GM19351 (cell line): Measurements from ENCODE around the gene SSNA1.

Experiments used
- ATAC-seq: cut with Tn5 transposase; IDR thresholded peaks from one replicate; pipeline ENCODE4 v1.9.1; 2021; ENCODE audit warnings: mild to moderate bottlenecking, moderate library complexity; ENCODE audit not compliant: unreplicated experiment

The SSNA1 gene

DNA sequence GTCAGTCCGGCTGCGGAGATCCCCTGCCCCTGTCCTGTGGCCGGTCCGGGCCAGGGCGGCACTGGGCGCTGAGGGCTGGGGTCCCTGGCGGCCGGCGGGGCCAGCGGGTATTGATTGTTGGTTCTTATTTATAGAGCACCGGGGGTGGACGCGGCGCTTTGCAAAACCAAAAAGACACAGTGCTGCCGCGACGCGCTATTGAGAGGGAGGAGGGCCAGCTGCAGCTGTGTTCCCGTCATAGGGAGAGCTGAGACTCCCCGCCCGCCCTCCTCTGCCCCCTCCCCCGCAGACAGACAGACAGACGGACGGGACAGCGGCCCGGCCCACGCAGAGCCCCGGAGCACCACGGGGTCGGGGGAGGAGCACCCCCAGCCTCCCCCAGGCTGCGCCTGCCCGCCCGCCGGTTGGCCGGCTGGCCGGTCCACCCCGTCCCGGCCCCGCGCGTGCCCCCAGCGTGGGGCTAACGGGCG lies 21.2 kb upstream of the SSNA1 start:
- no peak for ATAC-seq

DNA sequence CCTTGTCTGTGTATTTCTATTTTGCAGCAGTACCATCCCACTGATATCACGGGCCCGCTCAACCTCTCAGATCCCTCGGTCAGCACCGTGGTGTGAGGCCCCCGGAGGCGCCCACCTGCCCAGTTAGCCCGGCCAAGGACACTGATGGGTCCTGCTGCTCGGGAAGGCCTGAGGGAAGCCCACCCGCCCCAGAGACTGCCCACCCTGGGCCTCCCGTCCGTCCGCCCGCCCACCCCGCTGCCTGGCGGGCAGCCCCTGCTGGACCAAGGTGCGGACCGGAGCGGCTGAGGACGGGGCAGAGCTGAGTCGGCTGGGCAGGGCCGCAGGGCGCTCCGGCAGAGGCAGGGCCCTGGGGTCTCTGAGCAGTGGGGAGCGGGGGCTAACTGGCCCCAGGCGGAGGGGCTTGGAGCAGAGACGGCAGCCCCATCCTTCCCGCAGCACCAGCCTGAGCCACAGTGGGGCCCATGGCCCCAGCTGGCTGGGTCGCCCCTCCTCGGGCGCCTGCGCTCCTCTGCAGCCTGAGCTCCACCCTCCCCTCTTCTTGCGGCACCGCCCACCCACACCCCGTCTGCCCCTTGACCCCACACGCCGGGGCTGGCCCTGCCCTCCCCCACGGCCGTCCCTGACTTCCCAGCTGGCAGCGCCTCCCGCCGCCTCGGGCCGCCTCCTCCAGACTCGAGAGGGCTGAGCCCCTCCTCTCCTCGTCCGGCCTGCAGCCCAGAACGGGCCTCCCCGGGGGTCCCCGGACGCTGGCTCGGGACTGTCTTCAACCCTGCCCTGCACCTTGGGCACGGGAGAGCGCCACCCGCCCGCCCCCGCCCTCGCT lies 20.5 kb upstream of the SSNA1 start:
- no peak for ATAC-seq

DNA sequence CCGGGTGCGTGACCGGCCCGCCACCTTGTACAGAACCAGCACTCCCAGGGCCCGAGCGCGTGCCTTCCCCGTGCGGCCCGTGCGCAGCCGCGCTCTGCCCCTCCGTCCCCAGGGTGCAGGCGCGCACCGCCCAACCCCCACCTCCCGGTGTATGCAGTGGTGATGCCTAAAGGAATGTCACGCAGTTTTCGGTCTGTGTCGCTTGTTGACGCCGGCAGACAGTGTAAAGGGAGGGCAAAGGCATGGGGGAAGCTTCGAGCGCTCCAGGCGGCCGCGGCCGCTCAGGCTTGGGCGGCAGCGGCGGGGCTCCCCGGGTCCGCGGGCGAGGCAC lies 19.9 kb upstream of the SSNA1 start:
- no peak for ATAC-seq

DNA sequence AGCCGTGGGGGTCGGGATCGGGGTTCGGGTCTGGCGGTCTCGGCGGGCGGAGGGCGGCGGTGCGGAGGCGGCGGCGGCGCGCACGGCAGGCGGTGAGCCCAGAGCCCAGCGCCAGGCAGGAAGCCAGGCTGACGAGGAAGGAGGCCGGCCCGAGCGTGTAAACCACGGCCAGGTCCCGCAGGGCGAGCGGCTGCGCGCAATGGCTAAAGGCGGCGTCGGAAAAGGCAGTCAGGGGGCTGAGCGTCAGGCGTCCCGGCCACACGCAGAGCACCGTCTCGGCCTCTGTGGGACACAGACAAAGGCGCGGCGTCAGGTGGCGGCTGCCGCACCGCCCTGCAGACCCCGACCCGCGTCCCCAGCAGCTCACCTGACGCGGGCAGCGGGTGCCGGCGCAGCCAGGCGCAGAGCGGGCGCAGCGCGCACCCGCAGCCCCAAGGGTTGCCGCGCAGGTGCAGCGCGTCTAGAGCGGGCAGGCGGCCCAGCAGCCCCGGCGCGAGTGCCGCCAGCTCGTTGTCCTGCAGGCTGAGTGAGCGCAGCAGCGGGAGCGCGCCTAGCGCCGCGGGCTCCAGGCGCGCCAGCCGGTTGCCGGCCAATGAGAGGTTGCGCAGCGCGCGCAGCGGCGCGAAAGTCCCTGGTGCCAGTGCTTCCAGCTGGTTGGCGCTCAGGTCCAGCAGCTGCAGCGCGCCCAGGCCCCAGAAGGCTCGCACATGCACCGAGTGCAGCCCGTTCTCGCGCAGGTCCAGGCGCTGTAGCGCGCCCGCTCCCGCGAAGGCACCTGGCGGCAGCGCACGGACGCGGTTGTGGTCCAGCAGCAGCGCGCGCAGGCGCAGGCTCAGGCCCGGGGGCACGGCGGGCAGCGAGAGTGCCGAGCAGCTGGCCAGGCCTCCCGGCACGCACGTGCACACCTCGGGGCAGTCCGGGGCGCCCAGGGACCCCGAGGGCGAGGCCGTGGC lies 19.3 kb upstream of the SSNA1 start:
- ATAC-seq: no peak

- ATAC-seq: no peak
These were observed 18.5 kb upstream of the SSNA1 start, which contains the start of gene LRRC26 for GRCh38 chr9:137169896-137170358. Gene LRRC26 (minus strand): TSS chr9:137170051. CDS start chr9:137169943, 108 bp downstream.

DNA sequence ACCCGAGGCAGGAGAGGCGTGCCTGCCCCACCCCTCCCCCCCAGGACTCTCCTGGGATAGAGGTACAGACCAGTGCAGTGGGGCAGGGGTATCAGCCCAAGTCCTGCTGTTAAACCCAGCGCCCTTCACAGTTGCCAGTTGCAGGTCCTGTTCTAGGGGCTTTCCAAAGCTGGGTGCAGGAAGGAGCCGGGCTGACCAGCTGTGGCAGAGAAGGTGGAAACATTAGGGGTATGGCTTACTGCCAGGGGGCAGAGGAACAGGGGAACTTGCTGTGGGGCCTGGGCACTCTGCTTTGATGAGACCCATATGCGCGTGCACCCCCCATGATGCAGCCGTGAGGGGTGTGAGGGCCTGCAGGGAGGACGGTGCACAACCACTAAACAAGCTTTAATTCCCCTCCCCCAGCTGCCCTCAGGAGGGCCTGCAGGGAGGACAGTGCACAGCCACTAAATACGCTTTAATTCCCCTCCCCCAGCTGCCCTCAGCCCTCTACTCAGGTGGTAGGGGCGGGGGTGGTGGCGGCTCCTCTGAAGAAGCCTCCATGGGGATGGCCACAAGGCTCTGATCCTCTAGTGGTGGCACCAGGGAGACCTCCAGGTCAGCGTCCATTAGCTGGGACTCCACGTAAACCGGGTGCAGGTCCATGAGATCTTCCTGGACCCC lies 17.9 kb upstream of the SSNA1 start:
- ATAC-seq: no peak

- no peak for ATAC-seq
These were observed 17.2 kb upstream of the SSNA1 start for GRCh38 chr9:137171149-137171900.

GRCh38 chr9:137172901-137173795 lies 15.3 kb upstream of the SSNA1 start:
- no peak for ATAC-seq

DNA sequence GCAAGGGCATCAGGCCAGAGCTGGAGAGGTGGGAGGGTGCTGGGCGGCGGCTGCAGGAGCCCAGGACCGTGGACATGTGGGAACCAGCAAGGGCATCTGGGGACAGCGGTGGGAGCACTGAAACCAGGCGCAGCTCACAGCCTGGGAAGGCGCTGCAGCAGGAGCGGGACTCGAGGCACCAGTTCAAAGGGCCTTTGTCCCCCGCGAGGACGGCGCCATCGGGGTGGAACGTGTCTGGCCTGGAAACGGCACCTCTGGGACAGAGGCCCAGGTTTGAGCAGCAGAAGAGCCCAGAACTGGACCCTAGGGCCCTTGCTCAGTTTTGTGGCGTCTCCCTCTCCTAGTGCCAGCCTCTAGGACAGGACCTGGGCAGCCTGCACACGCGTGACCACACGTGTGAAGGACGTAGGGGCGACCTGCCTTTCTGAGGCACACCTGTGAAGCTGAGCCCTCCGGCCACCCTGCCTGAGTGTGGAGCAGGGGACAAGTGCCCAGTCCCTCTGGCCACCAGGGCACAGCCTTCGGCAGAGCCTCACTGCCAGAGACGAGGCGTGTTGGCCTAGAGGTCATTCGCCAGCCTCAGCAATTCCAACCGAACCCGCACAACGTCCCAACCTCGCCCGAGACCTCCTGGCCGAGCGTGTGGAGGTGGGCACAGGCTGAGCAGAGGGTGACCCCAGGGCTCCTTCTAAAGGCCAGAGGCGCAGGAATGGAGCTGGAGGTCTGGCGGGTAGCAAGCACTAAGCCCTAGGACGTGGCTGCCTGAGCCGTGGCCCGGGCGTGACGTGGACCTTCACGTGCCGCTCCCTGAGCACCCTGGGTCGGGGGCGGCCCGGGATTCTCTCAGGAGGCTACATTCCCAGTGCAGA lies 14.4 kb upstream of the SSNA1 start:
- ATAC-seq: no peak

GRCh38 chr9:137174722-137175293 lies 13.7 kb upstream of the SSNA1 start:
- no peak for ATAC-seq

GRCh38 chr9:137175345-137175961 lies 13.0 kb upstream of the SSNA1 start:
- no peak for ATAC-seq

DNA sequence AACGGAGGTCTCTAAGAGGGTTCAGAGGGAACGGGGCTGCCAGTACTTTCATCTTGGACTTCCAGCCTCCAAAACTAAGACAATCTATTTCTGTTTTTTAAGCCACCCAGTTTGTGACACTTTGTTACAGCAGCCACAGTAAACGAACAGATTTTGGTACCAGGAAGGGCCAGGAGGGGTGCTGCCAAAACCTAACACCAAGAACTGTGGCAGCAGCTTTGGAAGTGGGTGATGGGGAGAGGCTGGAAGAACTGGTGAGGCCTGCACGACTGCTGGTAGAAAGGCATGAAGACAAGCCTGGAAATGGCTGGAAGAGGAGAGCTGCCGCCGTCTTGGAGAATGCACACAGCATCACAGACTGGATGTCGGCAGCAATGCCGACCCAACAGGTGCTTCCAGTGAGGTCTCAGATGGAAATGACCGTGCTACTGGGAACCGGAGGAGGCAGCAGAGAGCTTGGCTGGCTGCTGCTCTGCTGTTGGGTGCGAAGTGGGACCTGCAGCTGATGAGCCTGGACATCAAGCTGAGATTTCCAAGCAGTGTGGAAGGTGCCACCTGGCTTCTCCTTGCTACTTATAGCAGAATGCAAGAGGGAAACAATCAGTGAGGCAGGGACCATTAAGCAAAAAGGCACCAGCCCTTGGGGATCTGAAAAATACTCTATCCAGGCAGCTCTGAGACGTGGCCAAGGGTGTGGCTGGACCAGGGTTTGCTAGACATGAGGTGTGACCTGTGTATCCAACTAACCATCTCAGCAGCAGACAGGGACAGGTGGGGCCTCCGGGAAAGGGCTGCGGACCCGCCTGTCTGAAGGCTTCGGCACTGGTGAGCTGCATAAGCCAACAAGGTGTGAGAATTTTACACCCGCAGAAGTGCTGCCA lies 11.9 kb upstream of the SSNA1 start:
- no peak for ATAC-seq

GRCh38 chr9:137178201-137178938 lies 10.1 kb upstream of the SSNA1 start:
- no peak for ATAC-seq

DNA sequence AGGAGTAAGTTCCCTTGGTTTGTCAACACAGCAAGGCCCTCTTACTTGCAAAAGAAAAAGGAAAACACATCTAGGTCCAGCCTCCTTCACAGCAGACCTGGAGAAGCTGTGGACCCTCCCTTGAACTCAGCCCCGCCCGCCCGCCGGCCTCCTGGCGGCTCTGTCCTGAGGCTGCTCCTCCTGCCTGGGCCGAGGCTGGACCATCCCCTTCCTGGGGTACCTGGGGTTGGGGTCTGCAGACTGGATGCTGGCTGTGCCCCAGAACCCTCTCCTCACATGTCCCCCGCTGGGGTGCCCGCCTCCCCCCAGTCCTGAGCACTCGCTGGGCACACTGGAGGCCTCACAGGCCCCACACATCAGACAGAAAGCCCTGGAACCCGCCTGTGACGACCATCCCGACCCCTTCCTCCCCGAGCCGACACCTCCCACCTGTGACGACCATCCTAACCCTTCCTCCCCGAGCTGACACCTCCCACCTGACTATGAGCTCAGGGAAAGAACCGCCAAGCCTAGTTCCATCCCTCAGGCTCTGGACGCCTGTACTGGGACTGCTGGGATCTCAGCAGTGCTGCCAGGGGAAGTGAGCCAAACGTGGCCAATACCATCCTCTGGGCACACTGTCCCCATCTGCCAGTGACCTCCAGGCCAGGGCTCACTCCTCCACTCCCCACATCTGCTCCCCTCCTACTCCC lies 9.4 kb upstream of the SSNA1 start:
- ATAC-seq: no peak

- no peak for ATAC-seq
These were observed 8.7 kb upstream of the SSNA1 start for GRCh38 chr9:137179761-137180160.
